GM23338 (cell line): ENCODE measurements around the gene MMP17. TPM values are rescaled to one million over a fixed set of nuclear protein-coding genes. Genes with fewer than 3 reads are reported as not detected.

Experiments used
- ATAC-seq: fragments of 200-7000 bp; cut with Tn5 transposase; 3 replicates; pipeline ENCODE4 v1.9.1; 2020
- DNase-seq: peaks from one replicate; pipeline ENCODE4 v3.0.0-alpha.2; 2015; ENCODE audit warnings: low spot score
- H2AFZ ChIP-seq: fragments of 200-600 bp; sonication (generic); 2 replicates; pipeline ENCODE4 v1.8.0; 2016; ENCODE audit warnings: antibody characterized with exemption, mild to moderate bottlenecking, moderate library complexity
- H3F3A ChIP-seq: fragments of 200-600 bp; sonication (generic); replicated peaks from 2 replicates; pipeline ENCODE4 v1.8.0; 2017; ENCODE audit warnings: antibody characterized with exemption, mixed run types, low read depth
- H3K27ac ChIP-seq: fragments of 200-600 bp; sonication (generic); 2 replicates; pipeline ENCODE4 v1.6.1; 2016; ENCODE audit warnings: low read depth
- H3K27me3 ChIP-seq: fragments of 200-600 bp; sonication (generic); 2 replicates; pipeline ENCODE4 v1.8.0; 2016; ENCODE audit warnings: mild to moderate bottlenecking, mixed run types, moderate library complexity; ENCODE audit not compliant: insufficient read depth
- H3K36me3 ChIP-seq: fragments of 200-600 bp; sonication (generic); 2 replicates; pipeline ENCODE4 v1.8.0; 2016; ENCODE audit warnings: mild to moderate bottlenecking; ENCODE audit not compliant: insufficient read depth
- H3K4me1 ChIP-seq: fragments of 200-600 bp; sonication (generic); 2 replicates; pipeline ENCODE4 v1.8.0; 2016; ENCODE audit warnings: mild to moderate bottlenecking, moderate library complexity; ENCODE audit not compliant: insufficient read depth
- H3K4me2 ChIP-seq: fragments of 200-600 bp; sonication (generic); 2 replicates; pipeline ENCODE4 v1.7.1; 2017; ENCODE audit warnings: mixed run types
- H3K4me3 ChIP-seq: fragments of 200-600 bp; sonication (generic); 2 replicates; pipeline ENCODE4 v1.6.1; 2016; ENCODE audit warnings: mixed run types
- H3K79me2 ChIP-seq: fragments of 200-600 bp; sonication (generic); replicated peaks from 2 replicates; pipeline ENCODE4 v1.8.0; 2017; ENCODE audit warnings: mild to moderate bottlenecking; ENCODE audit not compliant: insufficient read depth
- H3K9me2 ChIP-seq: fragments of 200-600 bp; sonication (generic); 2 replicates; pipeline ENCODE4 v1.8.0; 2017; ENCODE audit not compliant: insufficient read depth
- H4K20me1 ChIP-seq: fragments of 200-600 bp; sonication (generic); replicated peaks from 2 replicates; pipeline ENCODE4 v1.8.0; 2017; ENCODE audit warnings: mild to moderate bottlenecking; ENCODE audit not compliant: insufficient read depth
- H3K27ac Mint-ChIP-seq: 2 replicates; pipeline ENCODE4 v1.8.0; 2020; ENCODE audit warnings: inconsistent platforms, mild to moderate bottlenecking, moderate library complexity, mixed read lengths
- H3K27me3 Mint-ChIP-seq: 3 replicates; pipeline ENCODE4 v1.8.0; 2022; ENCODE audit warnings: low read depth, mild to moderate bottlenecking, moderate library complexity, mixed read lengths, inconsistent platforms; ENCODE audit not compliant: insufficient read depth, poor library complexity
- H3K36me3 Mint-ChIP-seq: 3 replicates; pipeline ENCODE4 v1.8.0; 2021; ENCODE audit warnings: low read depth, mild to moderate bottlenecking, inconsistent platforms, moderate library complexity, mixed read lengths
- H3K4me1 Mint-ChIP-seq: 3 replicates; pipeline ENCODE4 v1.8.0; 2020; ENCODE audit warnings: mild to moderate bottlenecking, inconsistent platforms, mixed read lengths
- H3K4me3 Mint-ChIP-seq: 3 replicates; pipeline ENCODE4 v1.8.0; 2021; ENCODE audit warnings: moderate library complexity, mild to moderate bottlenecking, inconsistent platforms, mixed read lengths
- H3K9me3 Mint-ChIP-seq: 3 replicates; pipeline ENCODE4 v1.8.0; 2020; ENCODE audit warnings: moderate library complexity, mild to moderate bottlenecking, inconsistent platforms, mixed read lengths
- CREB1 ChIP-seq: fragments of 250-450 bp; sonication (Bioruptor Pico); IDR thresholded peaks from 2 replicates; pipeline ENCODE4 v1.5.0; 2020; ENCODE audit warnings: low read depth, mild to moderate bottlenecking, moderate library complexity
- EZH2phosphoT487 ChIP-seq: fragments of 200-600 bp; sonication (generic); IDR thresholded peaks from one replicate; pipeline ENCODE4 v1.8.1; 2018; ENCODE audit warnings: antibody characterized with exemption; ENCODE audit not compliant: unreplicated experiment
- JUNB ChIP-seq: IDR thresholded peaks from one replicate; pipeline ENCODE4 v1.6.1; 2016; ENCODE audit warnings: antibody characterized with exemption; ENCODE audit not compliant: unreplicated experiment
- POLR2AphosphoS5 ChIP-seq: IDR thresholded peaks from 2 replicates; pipeline ENCODE4 v1.6.1; 2016; ENCODE audit warnings: antibody characterized with exemption, low read depth
- STAT1 ChIP-seq: IDR thresholded peaks from one replicate; pipeline ENCODE4 v1.6.1; 2016; ENCODE audit warnings: antibody characterized with exemption; ENCODE audit not compliant: unreplicated experiment
- ZNF331 ChIP-seq: fragments of 250-450 bp; sonication (Bioruptor Pico); IDR thresholded peaks from 2 replicates; pipeline ENCODE4 v1.5.0; 2020; ENCODE audit warnings: low read depth, mild to moderate bottlenecking, moderate library complexity
- polyA plus RNA-seq: library from polyadenylated mRNA; unstranded; fragments of >200 nt; fragmentation: Nextera tagmentation; extraction: Ambion mirVana; gene quantifications from 2 replicates; pipeline ENCODE4 v1.2.1, GENCODE V29; 2016
- total RNA-seq: library from RNA; depleted of rRNA; stranded (reverse); fragments of >200 nt; shearing (Covaris generic); gene quantifications from 2 replicates; pipeline ENCODE4 v1.2.3, GENCODE V29; 2014
- TF ChIP-seq, protein P1 (sequence below): fragments of 250-450 bp; sonication (Bioruptor Pico); IDR thresholded peaks from 2 replicates; pipeline ENCODE4 v1.5.0; 2020; ENCODE audit warnings: mild to moderate bottlenecking, moderate library complexity
- TF ChIP-seq, protein P2 (sequence below), 2 experiments: fragments of 200-600 bp in 1 of 2; sonication (generic) in 1 of 2; conservative IDR thresholded peaks; 2 replicates each; pipeline versions ENCODE4 v1.5.1 to v1.6.1; 2016 to 2017; ENCODE audit warnings: antibody characterized with exemption in 2 of 2, low read depth in 2 of 2, mild to moderate bottlenecking in 2 of 2, moderate library complexity in 1 of 2
- TF ChIP-seq, protein P3 (sequence below): IDR thresholded peaks from 2 replicates; pipeline ENCODE4 v1.6.1; 2016; ENCODE audit warnings: antibody characterized with exemption

MMP17 gene
- total and polyA plus RNA-seq, 2 experiments from 2014 or later: 10.4 to 48.5 TPM

GRCh38 chr12:131869871-131870418 lies 41.8 kb downstream of the MMP17 start (continued):
- TF ChIP-seq, protein P1, sequence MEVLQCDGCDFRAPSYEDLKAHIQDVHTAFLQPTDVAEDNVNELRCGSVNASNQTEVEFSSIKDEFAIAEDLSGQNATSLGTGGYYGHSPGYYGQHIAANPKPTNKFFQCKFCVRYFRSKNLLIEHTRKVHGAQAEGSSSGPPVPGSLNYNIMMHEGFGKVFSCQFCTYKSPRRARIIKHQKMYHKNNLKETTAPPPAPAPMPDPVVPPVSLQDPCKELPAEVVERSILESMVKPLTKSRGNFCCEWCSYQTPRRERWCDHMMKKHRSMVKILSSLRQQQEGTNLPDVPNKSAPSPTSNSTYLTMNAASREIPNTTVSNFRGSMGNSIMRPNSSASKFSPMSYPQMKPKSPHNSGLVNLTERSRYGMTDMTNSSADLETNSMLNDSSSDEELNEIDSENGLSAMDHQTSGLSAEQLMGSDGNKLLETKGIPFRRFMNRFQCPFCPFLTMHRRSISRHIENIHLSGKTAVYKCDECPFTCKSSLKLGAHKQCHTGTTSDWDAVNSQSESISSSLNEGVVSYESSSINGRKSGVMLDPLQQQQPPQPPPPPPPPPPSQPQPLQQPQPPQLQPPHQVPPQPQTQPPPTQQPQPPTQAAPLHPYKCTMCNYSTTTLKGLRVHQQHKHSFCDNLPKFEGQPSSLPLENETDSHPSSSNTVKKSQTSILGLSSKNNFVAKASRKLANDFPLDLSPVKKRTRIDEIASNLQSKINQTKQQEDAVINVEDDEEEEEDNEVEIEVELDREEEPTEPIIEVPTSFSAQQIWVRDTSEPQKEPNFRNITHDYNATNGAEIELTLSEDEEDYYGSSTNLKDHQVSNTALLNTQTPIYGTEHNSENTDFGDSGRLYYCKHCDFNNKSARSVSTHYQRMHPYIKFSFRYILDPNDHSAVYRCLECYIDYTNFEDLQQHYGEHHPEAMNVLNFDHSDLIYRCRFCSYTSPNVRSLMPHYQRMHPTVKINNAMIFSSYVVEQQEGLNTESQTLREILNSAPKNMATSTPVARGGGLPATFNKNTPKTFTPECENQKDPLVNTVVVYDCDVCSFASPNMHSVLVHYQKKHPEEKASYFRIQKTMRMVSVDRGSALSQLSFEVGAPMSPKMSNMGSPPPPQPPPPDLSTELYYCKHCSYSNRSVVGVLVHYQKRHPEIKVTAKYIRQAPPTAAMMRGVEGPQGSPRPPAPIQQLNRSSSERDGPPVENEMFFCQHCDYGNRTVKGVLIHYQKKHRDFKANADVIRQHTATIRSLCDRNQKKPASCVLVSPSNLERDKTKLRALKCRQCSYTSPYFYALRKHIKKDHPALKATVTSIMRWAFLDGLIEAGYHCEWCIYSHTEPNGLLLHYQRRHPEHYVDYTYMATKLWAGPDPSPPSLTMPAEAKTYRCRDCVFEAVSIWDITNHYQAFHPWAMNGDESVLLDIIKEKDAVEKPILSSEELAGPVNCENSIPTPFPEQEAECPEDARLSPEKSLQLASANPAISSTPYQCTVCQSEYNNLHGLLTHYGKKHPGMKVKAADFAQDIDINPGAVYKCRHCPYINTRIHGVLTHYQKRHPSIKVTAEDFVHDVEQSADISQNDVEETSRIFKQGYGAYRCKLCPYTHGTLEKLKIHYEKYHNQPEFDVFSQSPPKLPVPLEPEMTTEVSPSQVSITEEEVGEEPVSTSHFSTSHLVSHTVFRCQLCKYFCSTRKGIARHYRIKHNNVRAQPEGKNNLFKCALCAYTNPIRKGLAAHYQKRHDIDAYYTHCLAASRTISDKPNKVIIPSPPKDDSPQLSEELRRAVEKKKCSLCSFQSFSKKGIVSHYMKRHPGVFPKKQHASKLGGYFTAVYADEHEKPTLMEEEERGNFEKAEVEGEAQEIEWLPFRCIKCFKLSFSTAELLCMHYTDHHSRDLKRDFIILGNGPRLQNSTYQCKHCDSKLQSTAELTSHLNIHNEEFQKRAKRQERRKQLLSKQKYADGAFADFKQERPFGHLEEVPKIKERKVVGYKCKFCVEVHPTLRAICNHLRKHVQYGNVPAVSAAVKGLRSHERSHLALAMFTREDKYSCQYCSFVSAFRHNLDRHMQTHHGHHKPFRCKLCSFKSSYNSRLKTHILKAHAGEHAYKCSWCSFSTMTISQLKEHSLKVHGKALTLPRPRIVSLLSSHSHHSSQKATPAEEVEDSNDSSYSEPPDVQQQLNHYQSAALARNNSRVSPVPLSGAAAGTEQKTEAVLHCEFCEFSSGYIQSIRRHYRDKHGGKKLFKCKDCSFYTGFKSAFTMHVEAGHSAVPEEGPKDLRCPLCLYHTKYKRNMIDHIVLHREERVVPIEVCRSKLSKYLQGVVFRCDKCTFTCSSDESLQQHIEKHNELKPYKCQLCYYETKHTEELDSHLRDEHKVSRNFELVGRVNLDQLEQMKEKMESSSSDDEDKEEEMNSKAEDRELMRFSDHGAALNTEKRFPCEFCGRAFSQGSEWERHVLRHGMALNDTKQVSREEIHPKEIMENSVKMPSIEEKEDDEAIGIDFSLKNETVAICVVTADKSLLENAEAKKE (CRISPR knock-in tag): no peak
- TF ChIP-seq EZH2phosphoT487 (no peak), STAT1 (no peak), JUNB (no peak)

- Histone ChIP-seq H3K4me2 (no peak overlapping the region), H4K20me1 (no peaks in the 10 kb centered on the region), H3K4me3 (no peak overlapping the region), H3K79me2 (no peaks in the 10 kb centered on the region), H3K9me2 (no peaks in the 10 kb centered on the region), H3K27me3 (no peaks in the 10 kb centered on the region), H3K27ac (no peak overlapping the region), H3K4me1 (no peaks in the 10 kb centered on the region), H3K36me3 (no peaks in the 10 kb centered on the region), H2AFZ (no peak overlapping the region), H3F3A (no peaks in the 10 kb centered on the region)
- H3K27me3 Mint-ChIP-seq: no peaks in the 10 kb centered on the region
- peaks cover 5% of the 10 kb centered on the region; the same call in 1 of the 3 replicates for H3K4me1 Mint-ChIP-seq
- H3K4me3 Mint-ChIP-seq: no peak overlapping the region
- no peak overlapping the region for H3K27ac Mint-ChIP-seq
- TF ChIP-seq, protein P2, sequence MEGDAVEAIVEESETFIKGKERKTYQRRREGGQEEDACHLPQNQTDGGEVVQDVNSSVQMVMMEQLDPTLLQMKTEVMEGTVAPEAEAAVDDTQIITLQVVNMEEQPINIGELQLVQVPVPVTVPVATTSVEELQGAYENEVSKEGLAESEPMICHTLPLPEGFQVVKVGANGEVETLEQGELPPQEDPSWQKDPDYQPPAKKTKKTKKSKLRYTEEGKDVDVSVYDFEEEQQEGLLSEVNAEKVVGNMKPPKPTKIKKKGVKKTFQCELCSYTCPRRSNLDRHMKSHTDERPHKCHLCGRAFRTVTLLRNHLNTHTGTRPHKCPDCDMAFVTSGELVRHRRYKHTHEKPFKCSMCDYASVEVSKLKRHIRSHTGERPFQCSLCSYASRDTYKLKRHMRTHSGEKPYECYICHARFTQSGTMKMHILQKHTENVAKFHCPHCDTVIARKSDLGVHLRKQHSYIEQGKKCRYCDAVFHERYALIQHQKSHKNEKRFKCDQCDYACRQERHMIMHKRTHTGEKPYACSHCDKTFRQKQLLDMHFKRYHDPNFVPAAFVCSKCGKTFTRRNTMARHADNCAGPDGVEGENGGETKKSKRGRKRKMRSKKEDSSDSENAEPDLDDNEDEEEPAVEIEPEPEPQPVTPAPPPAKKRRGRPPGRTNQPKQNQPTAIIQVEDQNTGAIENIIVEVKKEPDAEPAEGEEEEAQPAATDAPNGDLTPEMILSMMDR (conservative IDR thresholded peaks at IDR 0.05; ENCODE audit: low read depth in 2 of 2): no peak
- TF ChIP-seq ZNF331 (CRISPR knock-in tag) (no peak), STAT1 (no peak), CREB1 (CRISPR knock-in tag) (no peak), POLR2AphosphoS5 (no peak), EZH2phosphoT487 (no peak)
- TF ChIP-seq, protein P3, sequence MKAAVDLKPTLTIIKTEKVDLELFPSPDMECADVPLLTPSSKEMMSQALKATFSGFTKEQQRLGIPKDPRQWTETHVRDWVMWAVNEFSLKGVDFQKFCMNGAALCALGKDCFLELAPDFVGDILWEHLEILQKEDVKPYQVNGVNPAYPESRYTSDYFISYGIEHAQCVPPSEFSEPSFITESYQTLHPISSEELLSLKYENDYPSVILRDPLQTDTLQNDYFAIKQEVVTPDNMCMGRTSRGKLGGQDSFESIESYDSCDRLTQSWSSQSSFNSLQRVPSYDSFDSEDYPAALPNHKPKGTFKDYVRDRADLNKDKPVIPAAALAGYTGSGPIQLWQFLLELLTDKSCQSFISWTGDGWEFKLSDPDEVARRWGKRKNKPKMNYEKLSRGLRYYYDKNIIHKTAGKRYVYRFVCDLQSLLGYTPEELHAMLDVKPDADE: no peak
- ATAC-seq (no peak), DNase-seq (no peak)
- H3K36me3 Mint-ChIP-seq: peaks cover 5% of the 10 kb centered on the region; the same call in 2 of the 3 replicates
- peaks cover 16% of the 10 kb centered on the region for H3K9me3 Mint-ChIP-seq
These were observed 43.5 kb downstream of the MMP17 start for GRCh38 chr12:131871677-131872076.
